ENCODE measurements around the gene DRD4.

- TF ChIP-seq, protein P1, sequence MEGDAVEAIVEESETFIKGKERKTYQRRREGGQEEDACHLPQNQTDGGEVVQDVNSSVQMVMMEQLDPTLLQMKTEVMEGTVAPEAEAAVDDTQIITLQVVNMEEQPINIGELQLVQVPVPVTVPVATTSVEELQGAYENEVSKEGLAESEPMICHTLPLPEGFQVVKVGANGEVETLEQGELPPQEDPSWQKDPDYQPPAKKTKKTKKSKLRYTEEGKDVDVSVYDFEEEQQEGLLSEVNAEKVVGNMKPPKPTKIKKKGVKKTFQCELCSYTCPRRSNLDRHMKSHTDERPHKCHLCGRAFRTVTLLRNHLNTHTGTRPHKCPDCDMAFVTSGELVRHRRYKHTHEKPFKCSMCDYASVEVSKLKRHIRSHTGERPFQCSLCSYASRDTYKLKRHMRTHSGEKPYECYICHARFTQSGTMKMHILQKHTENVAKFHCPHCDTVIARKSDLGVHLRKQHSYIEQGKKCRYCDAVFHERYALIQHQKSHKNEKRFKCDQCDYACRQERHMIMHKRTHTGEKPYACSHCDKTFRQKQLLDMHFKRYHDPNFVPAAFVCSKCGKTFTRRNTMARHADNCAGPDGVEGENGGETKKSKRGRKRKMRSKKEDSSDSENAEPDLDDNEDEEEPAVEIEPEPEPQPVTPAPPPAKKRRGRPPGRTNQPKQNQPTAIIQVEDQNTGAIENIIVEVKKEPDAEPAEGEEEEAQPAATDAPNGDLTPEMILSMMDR (IDR thresholded peaks at IDR 0.05 in 2 of 3, conservative IDR thresholded peaks at IDR 0.05 in 1 of 3; ENCODE audit: control insufficient read depth in 2 of 3, extremely low read depth in 1 of 3, insufficient read depth in 1 of 3, low read depth in 3 of 3, low read length in 3 of 3), result no peak
- TF ChIP-seq SIN3A (IDR thresholded peaks at IDR 0.05; ENCODE audit: low read depth, low read length) (no peak), HDGF (IDR thresholded peaks at IDR 0.05) (no peak), KDM1A (IDR thresholded peaks at IDR 0.05; ENCODE audit: borderline replicate concordance) (no peak), TAF1 (IDR thresholded peaks at IDR 0.05; ENCODE audit: borderline replicate concordance, low read depth, low read length) (no peak), POLR2AphosphoS5 (IDR thresholded peaks at IDR 0.05; ENCODE audit: low read length) (no peak), POLR2A (IDR thresholded peaks at IDR 0.05; ENCODE audit: low read depth, low read length) (no peak), NFIC (IDR thresholded peaks at IDR 0.05; ENCODE audit: low read depth, low read length) (no peak), JUND (IDR thresholded peaks at IDR 0.05; ENCODE audit: low read depth, low read length) (no peak), FOXM1 (IDR thresholded peaks at IDR 0.05; ENCODE audit: low read depth, low read length) (no peak), BRCA1 (IDR thresholded peaks at IDR 0.05; ENCODE audit: low read depth, low read length) (no peak)
- TF ChIP-seq, protein P2, sequence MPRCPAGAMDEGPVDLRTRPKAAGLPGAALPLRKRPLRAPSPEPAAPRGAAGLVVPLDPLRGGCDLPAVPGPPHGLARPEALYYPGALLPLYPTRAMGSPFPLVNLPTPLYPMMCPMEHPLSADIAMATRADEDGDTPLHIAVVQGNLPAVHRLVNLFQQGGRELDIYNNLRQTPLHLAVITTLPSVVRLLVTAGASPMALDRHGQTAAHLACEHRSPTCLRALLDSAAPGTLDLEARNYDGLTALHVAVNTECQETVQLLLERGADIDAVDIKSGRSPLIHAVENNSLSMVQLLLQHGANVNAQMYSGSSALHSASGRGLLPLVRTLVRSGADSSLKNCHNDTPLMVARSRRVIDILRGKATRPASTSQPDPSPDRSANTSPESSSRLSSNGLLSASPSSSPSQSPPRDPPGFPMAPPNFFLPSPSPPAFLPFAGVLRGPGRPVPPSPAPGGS (IDR thresholded peaks at IDR 0.05; ENCODE audit: borderline replicate concordance, insufficient read depth, low read depth, low read length, poor library complexity, severe bottlenecking), result no peak
- TF ChIP-seq, protein P3, sequence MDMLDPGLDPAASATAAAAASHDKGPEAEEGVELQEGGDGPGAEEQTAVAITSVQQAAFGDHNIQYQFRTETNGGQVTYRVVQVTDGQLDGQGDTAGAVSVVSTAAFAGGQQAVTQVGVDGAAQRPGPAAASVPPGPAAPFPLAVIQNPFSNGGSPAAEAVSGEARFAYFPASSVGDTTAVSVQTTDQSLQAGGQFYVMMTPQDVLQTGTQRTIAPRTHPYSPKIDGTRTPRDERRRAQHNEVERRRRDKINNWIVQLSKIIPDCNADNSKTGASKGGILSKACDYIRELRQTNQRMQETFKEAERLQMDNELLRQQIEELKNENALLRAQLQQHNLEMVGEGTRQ (IDR thresholded peaks at IDR 0.05; ENCODE audit: borderline replicate concordance, low read depth, low read length), result no peak
- TF ChIP-seq, protein P4, sequence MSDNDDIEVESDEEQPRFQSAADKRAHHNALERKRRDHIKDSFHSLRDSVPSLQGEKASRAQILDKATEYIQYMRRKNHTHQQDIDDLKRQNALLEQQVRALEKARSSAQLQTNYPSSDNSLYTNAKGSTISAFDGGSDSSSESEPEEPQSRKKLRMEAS (IDR thresholded peaks at IDR 0.05; ENCODE audit: low read depth, low read length), result no peak
Observed at GRCh38 chr11:680970-681369, 43.9 kb downstream of the DRD4 start.
